ENCODE results near the gene PTPRN2.

The PTPRN2 gene

GRCh38 chr7:157541295-157542067 lies 1046.1 kb downstream of the PTPRN2 start:
- no peak for DNase-seq

- no peak for DNase-seq
Observed at GRCh38 chr7:157540606-157541294, 1046.9 kb downstream of the PTPRN2 start.

GRCh38 chr7:157540020-157540419 lies 1047.6 kb downstream of the PTPRN2 start:
- no peak for DNase-seq

- no peak for DNase-seq
Observed at GRCh38 chr7:157539521-157539920, 1048.1 kb downstream of the PTPRN2 start.

GRCh38 chr7:157538735-157539134 lies 1048.9 kb downstream of the PTPRN2 start:
- DNase-seq = no peak

- DNase-seq = no peak
Observed at GRCh38 chr7:157538321-157538720, 1049.3 kb downstream of the PTPRN2 start.

- no peak for DNase-seq
Observed at GRCh38 chr7:157537056-157537455, 1050.6 kb downstream of the PTPRN2 start.

- DNase-seq = no peak
Observed at GRCh38 chr7:157532068-157532467, 1055.6 kb downstream of the PTPRN2 start.

GRCh38 chr7:157529768-157530560 lies 1057.7 kb downstream of the PTPRN2 start:
- DNase-seq = no peak

- DNase-seq = no peak
Observed at GRCh38 chr7:157528785-157529341, 1058.8 kb downstream of the PTPRN2 start.

- no peak for DNase-seq
Observed at GRCh38 chr7:157527686-157528085, 1059.9 kb downstream of the PTPRN2 start.

GRCh38 chr7:157526913-157527634 lies 1060.5 kb downstream of the PTPRN2 start:
- no peak for DNase-seq

GRCh38 chr7:157526005-157526912 lies 1061.4 kb downstream of the PTPRN2 start:
- no peak for DNase-seq

GRCh38 chr7:157525491-157525915 lies 1062.1 kb downstream of the PTPRN2 start:
- DNase-seq = no peak

- no peak for DNase-seq
Observed at GRCh38 chr7:157524731-157525130, 1062.9 kb downstream of the PTPRN2 start.

GRCh38 chr7:157523766-157524421 lies 1063.7 kb downstream of the PTPRN2 start:
- DNase-seq = no peak

GRCh38 chr7:157523371-157523765 lies 1064.3 kb downstream of the PTPRN2 start:
- no peak for DNase-seq

- DNase-seq = no peak
Observed at GRCh38 chr7:157522954-157523353, 1064.7 kb downstream of the PTPRN2 start.

- no peak for DNase-seq
Observed at GRCh38 chr7:157522189-157522588, 1065.4 kb downstream of the PTPRN2 start.

- DNase-seq = no peak
Observed at GRCh38 chr7:157521752-157522151, 1065.9 kb downstream of the PTPRN2 start.
